ENCODE data around the gene OR2F1.
"Not testable (repeated sequence)": the region's sequence is repeated elsewhere in the genome, so short reads cannot be mapped to it uniquely, and the experiment has no call there.

The OR2F1 gene

DNA sequence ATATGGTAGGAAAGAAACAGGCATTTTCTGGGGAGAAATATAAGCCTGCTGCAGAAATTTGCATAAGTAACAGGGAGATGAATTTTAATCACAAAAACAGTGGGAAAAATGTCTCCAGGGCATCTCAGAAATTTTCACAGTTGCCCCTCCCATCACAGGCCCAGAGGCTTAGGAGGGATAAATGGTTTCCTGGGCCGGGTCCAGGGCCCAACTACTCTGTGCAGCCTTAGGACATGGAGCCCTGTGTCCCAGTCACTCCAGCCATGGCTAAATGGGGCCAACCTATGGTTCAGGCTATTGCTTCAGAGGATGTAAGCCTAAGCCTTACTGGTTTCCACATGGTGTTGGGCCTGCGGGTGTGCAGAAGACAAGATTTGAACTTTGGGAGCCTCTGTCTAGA lies 54.7 kb downstream of the OR2F1 start:
- no peak for DNase-seq (ENCODE audit: low read depth)

DNA sequence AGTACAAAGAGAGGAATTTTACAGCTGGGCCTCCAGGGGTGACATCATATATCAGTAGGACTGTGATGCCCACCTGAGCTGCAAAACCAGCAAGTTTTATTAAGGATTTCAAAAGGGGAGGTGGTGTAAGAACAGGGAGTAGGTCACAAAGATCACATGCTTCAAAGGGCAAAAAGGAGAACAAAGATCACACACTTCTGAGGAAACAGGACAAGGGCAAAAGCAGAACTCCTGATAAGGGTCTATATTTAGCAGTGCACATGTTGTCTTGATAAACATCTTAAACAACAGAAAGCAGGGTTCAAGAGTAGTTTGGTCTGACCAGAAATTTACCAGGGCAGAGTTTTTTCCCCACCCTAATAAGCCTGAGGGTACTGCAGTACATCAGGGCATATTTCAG lies 55.4 kb downstream of the OR2F1 start:
- DNase-seq (ENCODE audit: low read depth) = not testable (repeated sequence)

GRCh38 chr7:144010821-144011220 lies 56.2 kb downstream of the OR2F1 start:
- not testable (repeated sequence) for DNase-seq (ENCODE audit: low read depth)

DNA sequence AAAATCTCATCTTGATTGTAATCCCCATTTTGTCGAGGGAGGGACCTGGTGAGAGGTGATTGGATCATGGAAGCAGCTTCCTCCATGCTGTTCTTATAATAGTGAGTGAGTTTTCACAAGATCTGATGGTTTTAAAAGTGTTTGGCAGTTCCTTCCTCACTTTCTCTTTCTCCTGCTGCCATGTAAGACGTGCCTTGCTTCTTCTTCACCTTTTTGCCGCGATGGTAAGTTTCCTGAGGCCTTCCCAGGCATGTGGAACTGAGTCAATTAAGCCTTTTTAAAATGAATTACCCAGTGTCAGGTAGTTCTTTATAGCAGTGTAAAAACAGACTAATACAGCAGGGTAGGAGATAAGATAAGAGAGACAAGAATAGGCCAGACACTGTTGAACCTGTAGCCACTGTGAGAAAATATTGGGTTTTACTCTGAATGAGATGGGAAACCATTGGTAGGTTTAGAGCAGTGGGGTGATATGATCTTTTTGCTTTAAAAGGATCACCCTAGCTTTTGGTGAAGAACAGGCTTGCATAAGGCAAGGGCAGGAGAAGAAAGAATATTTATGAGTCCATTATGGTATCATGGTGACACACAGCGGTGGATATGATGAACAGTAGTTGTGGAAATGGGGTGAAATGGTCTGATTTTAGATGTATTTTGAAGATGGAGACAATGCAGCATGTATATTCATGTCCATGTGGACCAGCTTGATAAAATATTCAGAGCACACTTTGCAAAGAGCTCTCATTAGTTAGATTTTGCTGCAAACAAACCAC lies 57.0 kb downstream of the OR2F1 start:
- peak; percentile 62 for DNase-seq (ENCODE audit: low read depth)

Data from EH (cell line).